ENCODE results near the gene FAM110A.
"Not testable (repeated sequence)": the region's sequence is repeated elsewhere in the genome, so short reads cannot be mapped to it uniquely, and the experiment has no call there.

DNA sequence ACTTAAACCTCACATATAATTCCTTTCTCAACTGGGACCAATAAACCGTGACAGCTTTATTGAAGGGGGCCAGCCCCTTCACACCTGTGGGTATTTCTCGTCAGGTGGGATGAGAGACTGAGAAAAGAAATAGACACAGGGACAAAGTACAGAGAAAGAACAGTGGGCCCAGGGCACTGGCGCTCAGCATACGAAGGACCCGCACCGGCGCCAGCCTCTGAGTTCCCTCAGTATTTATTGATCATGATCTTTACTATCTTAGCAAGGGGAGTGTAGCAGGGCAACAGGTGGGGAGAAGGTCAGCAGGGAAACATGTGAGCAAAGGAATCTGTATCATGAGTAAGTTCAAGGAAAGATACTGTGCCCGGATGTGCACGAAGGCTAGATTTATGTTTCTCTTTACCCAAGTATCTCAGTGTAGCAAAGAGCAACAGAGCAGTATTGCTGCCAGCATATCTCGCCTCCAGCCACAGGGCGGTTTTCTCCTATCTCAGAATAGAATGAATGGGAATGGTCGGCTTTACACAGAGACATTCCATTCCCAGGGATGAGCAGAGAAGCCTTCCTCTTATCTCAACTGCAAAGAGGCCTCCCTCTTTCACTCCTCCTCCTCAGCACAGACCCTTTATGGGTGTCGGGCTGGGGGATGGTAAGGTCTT lies 21.6 kb upstream of the FAM110A start:
- not testable (repeated sequence) for TF ChIP-seq POLR2A (IDR thresholded peaks at IDR 0.05)
- TF ChIP-seq, protein P1, sequence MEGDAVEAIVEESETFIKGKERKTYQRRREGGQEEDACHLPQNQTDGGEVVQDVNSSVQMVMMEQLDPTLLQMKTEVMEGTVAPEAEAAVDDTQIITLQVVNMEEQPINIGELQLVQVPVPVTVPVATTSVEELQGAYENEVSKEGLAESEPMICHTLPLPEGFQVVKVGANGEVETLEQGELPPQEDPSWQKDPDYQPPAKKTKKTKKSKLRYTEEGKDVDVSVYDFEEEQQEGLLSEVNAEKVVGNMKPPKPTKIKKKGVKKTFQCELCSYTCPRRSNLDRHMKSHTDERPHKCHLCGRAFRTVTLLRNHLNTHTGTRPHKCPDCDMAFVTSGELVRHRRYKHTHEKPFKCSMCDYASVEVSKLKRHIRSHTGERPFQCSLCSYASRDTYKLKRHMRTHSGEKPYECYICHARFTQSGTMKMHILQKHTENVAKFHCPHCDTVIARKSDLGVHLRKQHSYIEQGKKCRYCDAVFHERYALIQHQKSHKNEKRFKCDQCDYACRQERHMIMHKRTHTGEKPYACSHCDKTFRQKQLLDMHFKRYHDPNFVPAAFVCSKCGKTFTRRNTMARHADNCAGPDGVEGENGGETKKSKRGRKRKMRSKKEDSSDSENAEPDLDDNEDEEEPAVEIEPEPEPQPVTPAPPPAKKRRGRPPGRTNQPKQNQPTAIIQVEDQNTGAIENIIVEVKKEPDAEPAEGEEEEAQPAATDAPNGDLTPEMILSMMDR (IDR thresholded peaks at IDR 0.05) = not testable (repeated sequence)

All from body of pancreas (tissue), 4 donors.